SU-DHL-6 (cell line): ENCODE data around the gene SCFD2.

Experiments
- EZH2phosphoT487 ChIP-seq: fragments of 200-600 bp; sonication (generic), shearing (Covaris generic); conservative IDR thresholded peaks from 2 replicates; pipeline ENCODE4 v1.6.1; 2018; ENCODE audit warnings: mild to moderate bottlenecking, antibody characterized with exemption, low read length, moderate library complexity, mixed read lengths
- TF ChIP-seq, protein P1 (sequence below): fragments of 200-600 bp; sonication (generic); IDR thresholded peaks from one replicate; pipeline ENCODE4 v1.5.1; 2017; ENCODE audit warnings: antibody characterized with exemption, mild to moderate bottlenecking, low read length, moderate library complexity; ENCODE audit not compliant: insufficient read depth, poor library complexity, severe bottlenecking

DNA sequence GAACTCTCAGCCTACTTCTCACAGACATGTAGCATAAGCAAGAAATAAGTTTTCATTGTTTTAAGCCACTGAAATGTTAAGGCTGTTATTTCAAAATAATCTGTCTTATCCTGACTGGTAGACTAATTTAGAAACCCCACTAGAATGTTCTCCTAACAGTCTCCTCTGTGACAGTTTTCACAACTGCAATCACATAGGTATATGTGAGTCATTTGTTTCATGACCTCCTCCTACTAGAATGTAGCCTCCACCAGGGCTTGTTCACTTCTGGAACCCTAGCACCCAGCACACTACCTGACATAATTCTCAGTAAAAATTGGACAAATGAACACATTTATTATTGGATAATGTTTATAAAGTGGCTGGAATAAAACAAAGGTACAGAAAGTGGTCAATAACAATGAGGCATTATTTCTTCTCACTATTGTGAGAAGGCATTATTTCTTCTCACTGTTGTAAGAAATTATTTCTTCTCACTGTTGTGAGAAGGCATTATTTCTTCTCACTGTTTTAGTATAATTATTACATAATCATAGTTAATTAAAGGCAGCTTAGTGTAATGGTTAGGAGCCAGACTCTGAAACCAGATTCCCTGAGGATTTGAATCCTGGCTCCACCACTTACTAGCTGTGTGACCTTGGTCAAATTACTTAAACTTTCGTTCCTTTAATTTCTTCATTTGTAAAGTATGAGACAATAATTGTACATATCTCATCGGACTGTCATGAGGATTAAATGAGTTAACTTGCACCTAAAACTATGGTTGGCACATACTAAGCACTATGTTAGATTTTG, 252.2 kb downstream of the SCFD2 start:
- TF ChIP-seq, protein P1, sequence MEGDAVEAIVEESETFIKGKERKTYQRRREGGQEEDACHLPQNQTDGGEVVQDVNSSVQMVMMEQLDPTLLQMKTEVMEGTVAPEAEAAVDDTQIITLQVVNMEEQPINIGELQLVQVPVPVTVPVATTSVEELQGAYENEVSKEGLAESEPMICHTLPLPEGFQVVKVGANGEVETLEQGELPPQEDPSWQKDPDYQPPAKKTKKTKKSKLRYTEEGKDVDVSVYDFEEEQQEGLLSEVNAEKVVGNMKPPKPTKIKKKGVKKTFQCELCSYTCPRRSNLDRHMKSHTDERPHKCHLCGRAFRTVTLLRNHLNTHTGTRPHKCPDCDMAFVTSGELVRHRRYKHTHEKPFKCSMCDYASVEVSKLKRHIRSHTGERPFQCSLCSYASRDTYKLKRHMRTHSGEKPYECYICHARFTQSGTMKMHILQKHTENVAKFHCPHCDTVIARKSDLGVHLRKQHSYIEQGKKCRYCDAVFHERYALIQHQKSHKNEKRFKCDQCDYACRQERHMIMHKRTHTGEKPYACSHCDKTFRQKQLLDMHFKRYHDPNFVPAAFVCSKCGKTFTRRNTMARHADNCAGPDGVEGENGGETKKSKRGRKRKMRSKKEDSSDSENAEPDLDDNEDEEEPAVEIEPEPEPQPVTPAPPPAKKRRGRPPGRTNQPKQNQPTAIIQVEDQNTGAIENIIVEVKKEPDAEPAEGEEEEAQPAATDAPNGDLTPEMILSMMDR = no peak
- no peak for TF ChIP-seq EZH2phosphoT487
